Lung (tissue), 12 donors: ENCODE measurements around the gene HLCS. TPM values are rescaled to one million over a fixed set of nuclear protein-coding genes. Genes with fewer than 3 reads are reported as not detected.

Experiments
- ATAC-seq: fragments of 200-7000 bp; cut with Tn5 transposase; one replicate; pipeline ENCODE4 v1.9.1; 2020; ENCODE audit warnings: moderate number of reproducible peaks; ENCODE audit not compliant: insufficient read depth, low FRiP score
- DNase-seq, 3 donors: peaks; one replicate each; pipeline ENCODE4 v3.0.0-alpha.2; 2013 to 2017
- H3K27ac ChIP-seq, 2 donors: one replicate each; pipeline ENCODE4 v1.5.1; 2013; ENCODE audit warnings: mild to moderate bottlenecking in 2 of 2, moderate library complexity in 2 of 2, control low read depth in 1 of 2, inconsistent platforms in 1 of 2, low read depth in 1 of 2, low read length in 1 of 2
- H3K27me3 ChIP-seq, 3 donors: one replicate each; pipeline ENCODE4 v1.5.1; 2013; ENCODE audit warnings: low read length in 2 of 3; ENCODE audit not compliant: control insufficient read depth in 3 of 3, insufficient read depth in 3 of 3
- H3K36me3 ChIP-seq, 4 donors: one replicate each; pipeline ENCODE4 v1.5.1; 2013; ENCODE audit warnings: low read length in 4 of 4, mild to moderate bottlenecking in 1 of 4, moderate library complexity in 1 of 4; ENCODE audit not compliant: control insufficient read depth in 4 of 4, insufficient read depth in 4 of 4
- H3K4me1 ChIP-seq, 5 donors: one replicate each; pipeline ENCODE4 v1.5.1; 2013; ENCODE audit warnings: low read length in 5 of 5, mild to moderate bottlenecking in 2 of 5, moderate library complexity in 1 of 5; ENCODE audit not compliant: control insufficient read depth in 5 of 5, insufficient read depth in 5 of 5
- H3K4me3 ChIP-seq: one replicate; pipeline ENCODE4 v1.5.1; 2013; ENCODE audit warnings: mild to moderate bottlenecking, control low read depth, moderate library complexity
- H3K9ac ChIP-seq, 2 donors: one replicate each; pipeline ENCODE4 v1.5.1; 2013; ENCODE audit warnings: low read length in 2 of 2, control low read depth in 1 of 2; ENCODE audit not compliant: insufficient read depth in 1 of 2
- H3K9me3 ChIP-seq, 4 donors: one replicate each; pipeline ENCODE4 v1.5.1; 2013; ENCODE audit warnings: low read length in 3 of 4, mild to moderate bottlenecking in 1 of 4, moderate library complexity in 1 of 4; ENCODE audit not compliant: control insufficient read depth in 4 of 4, insufficient read depth in 3 of 4
- CTCF ChIP-seq: IDR thresholded peaks from 2 replicates; pipeline ENCODE4 v1.5.1; 2012; ENCODE audit warnings: mild to moderate bottlenecking; ENCODE audit errors: control extremely low read depth, extremely low read depth
- WGBS, 2 donors: extraction: QIAGEN DNeasy Blood & Tissue Kit; methylation state at CpG; one replicate each; pipeline ENCODE4 v1.1.7; 2013; 5-methylcytosine and 5-hydroxymethylcytosine counted together
- polyA plus RNA-seq, 2 donors: library from polyadenylated mRNA; stranded (reverse); fragments of 200-250 nt; gene quantifications; one replicate each; pipeline ENCODE4 v1.2.1, GENCODE V29; 2013
- total RNA-seq, 2 donors: library from RNA; depleted of rRNA in 1 of 2; stranded (reverse); fragments of >200 nt in 1 of 2; gene quantifications; one replicate each; pipeline ENCODE4 v1.2.1, GENCODE V29; 2014 to 2021
- donor health status: control.
- donor health status: control.
- donor health status: Bipolar disorder and iron deficiency.
- donor health status: healthy.
- donor health status: DM: yes; HTN: yes; CAD: no.

The HLCS gene
- total and polyA plus RNA-seq, 4 donors, result 5.0 to 28.8 (median 17.5) TPM

- H3K27ac ChIP-seq, result no peak overlapping the region
- no peak for TF ChIP-seq CTCF
- no peaks in the 10 kb centered on the region for H3K27me3 ChIP-seq
- DNase-seq (no peak), ATAC-seq (no peak)
- H3K9ac ChIP-seq, result no peak overlapping the region
- H3K4me3 ChIP-seq, result no peak overlapping the region
- peaks cover 0 to 14% (median 6%) of the 10 kb centered on the region in 5 donors for H3K4me1 ChIP-seq
- H3K9me3 ChIP-seq, result no peaks in the 10 kb centered on the region
- 52 to 53% methylated on average over 1 of the region's 1 CpG for WGBS, 2 donors
- no peaks in the 10 kb centered on the region for H3K36me3 ChIP-seq
These were observed 131.1 kb downstream of the HLCS start for GRCh38 chr21:36835383-36835795.

GRCh38 chr21:36834192-36834591 lies 132.3 kb downstream of the HLCS start:
- WGBS, 2 donors, result 95 to 96% methylated on average over 4 of the region's 4 CpGs
- no peak overlapping the region for H3K27ac ChIP-seq
- H3K36me3 ChIP-seq, result peaks cover 0 to 2% (median 0%) of the 10 kb centered on the region in 4 donors
- no peaks in the 10 kb centered on the region for H3K9me3 ChIP-seq
- no peak for DNase-seq
- no peak overlapping the region for H3K9ac ChIP-seq
- no peak for ATAC-seq
- no peak for TF ChIP-seq CTCF
- H3K4me1 ChIP-seq, result peaks cover 0 to 7% (median 5%) of the 10 kb centered on the region in 5 donors
- H3K4me3 ChIP-seq, result no peak overlapping the region
- no peaks in the 10 kb centered on the region for H3K27me3 ChIP-seq

GRCh38 chr21:36830100-36830499 lies 136.4 kb downstream of the HLCS start:
- ATAC-seq, result no peak
- Histone ChIP-seq H3K27me3 (no peaks in the 10 kb centered on the region), H3K4me1 (peaks cover 0 to 6% (median 0%) of the 10 kb centered on the region in 5 donors), H3K9ac (no peak overlapping the region), H3K4me3 (no peak overlapping the region), H3K9me3 (no peaks in the 10 kb centered on the region), H3K27ac (no peak overlapping the region), H3K36me3 (peaks cover 0 to 2% (median 0%) of the 10 kb centered on the region in 4 donors)
- WGBS, 2 donors, result 94 to 96% methylated on average over 8 of the region's 8 CpGs
- no peak for TF ChIP-seq CTCF
- DNase-seq, result no peak
